Forelimb muscle (tissue), 1 donor: ENCODE measurements around the gene ZBTB16. TPM values are rescaled to one million over a fixed set of nuclear protein-coding genes. Genes with fewer than 3 reads are reported as not detected.
"Not testable (repeated sequence)": the region's sequence is repeated elsewhere in the genome, so short reads cannot be mapped to it uniquely, and the experiment has no call there.

ENCODE experiments used
- DNase-seq: peaks from one replicate; pipeline ENCODE4 v3.0.0-alpha.2; 2013; ENCODE audit warnings: low read depth
- polyA plus RNA-seq: library from polyadenylated mRNA; unstranded; fragments of 120-200 nt; gene quantifications from one replicate; pipeline ENCODE4 v1.2.1, GENCODE V29; 2013; ENCODE audit not compliant: insufficient read length

ZBTB16 gene
- polyA plus RNA-seq, 1 donor: 5.3 TPM

DNA sequence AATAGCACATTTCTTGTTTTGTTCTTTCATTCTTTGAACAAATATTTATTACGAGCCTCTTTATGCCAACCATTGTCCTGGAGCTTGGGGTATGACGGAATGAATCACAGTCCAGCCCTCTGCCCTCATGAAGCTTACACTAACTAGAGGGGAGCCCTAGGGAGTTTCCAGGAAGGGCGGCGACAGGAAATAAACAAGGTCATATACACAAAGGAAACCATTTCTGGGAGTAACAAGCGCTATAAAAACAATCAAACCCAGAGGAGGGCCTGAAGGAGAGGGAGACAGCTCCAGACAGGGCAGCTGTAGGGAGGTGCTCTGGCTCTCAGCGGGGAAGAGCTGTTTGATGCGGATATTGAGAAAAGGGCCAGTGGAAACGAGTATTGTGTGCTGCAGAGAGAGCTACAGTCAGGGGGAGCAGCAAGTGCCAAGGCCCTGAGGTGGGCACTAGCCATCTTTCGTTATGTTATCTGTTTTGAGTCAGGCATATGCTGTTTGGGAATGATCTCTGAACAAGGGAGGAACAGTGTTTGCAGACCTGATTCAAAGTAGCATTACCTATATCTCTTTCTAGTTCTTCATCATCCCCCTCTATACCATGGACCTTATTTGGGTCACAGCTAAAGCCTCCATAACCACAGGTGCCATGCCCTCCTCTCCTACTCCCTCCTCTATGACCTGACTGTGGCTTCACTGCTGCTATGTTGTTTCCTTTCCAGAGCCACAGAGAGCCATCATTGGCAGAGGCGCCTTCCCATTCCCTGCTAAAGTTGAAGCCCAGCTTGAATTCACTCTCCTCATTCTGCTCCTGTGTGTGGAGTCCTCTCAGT, 15.3 kb upstream of the ZBTB16 start:
- no peak for DNase-seq

DNA sequence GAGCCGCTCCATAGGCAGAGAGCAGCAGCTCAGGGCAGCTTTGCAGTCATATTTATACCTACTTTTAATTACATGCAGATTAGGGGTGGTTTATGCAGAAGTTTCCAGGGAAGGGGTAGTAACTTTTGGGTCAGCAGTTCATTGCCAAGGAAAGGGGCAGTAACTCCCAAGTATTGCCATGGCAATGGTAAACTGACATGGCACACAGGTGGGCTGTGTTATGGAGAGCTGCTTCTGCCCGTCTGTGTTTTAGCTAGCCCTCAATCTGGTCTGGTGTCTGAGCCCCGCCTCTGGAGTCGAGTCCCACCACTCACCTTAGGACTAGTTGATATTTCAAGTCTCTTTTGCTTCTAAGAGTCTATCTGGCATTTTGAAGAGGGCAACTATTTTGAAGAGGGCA, 12.2 kb upstream of the ZBTB16 start:
- DNase-seq: no peak

- DNase-seq: no peak
Measured at GRCh38 chr11:114049050-114049449, 10.5 kb upstream of the ZBTB16 start.

- DNase-seq: not testable (repeated sequence)
Measured at GRCh38 chr11:114049766-114050165, 9.7 kb upstream of the ZBTB16 start.

- no peak for DNase-seq
Measured at GRCh38 chr11:114050258-114050927, 9.1 kb upstream of the ZBTB16 start.

DNA sequence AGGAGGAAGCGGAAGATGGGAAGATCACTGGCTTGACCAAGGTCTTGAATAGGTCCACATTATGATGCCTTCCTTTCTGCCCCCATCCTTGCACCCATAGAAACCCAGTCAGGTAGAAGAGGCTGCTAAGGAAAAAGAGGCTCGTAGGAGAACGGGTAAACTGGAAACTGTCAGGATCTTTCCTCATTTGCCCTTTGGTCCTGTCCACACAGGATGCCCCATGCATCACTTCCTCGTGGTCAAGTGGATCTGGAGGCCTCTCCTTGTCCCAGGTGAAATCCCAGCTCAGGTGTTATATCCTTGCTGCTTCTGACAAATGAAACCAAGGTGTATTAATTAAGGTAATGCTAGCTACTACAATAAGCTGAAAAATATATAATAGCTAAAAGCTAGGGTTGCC, 8.0 kb upstream of the ZBTB16 start:
- DNase-seq: no peak

DNA sequence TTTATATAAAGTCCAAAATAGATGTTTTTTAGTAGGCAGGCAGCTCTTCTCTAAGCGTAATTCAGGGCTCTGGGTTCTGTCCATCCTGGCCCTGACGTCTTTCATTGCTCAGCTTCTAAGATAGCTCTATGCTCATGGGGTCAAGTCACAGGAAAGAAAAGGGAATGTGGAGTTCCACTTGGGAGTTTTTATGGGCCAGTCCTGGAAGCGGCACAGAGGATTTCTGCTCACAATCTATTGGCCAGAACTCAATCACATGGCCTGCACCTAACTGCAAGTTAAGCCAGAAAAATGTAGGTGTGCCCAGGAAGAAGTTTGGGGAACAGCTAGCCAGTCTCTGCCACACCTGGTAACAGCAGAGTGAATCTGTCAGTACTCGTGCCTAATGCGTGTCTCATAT, 7.4 kb upstream of the ZBTB16 start:
- no peak for DNase-seq

DNA sequence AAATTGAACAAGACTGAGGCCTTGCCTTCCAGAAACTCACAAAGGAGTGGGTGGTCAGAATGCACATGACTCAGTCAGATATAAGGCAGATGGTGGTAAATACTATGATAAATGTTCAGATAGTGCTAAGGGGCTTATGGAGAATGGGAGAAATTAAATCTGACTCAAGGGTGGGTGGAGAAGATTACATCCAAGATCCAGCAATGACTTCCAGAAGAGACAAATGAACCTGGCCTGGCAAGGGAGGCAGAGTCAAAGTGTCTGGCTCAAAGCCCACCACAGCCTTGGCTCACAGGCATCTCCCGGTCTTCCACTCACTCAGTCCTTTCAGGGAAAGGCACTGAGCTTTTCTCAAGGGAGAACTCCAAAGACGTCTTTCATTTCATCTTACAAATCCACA, 6.1 kb upstream of the ZBTB16 start:
- no peak for DNase-seq

- DNase-seq: no peak
Measured at GRCh38 chr11:114054806-114055205, 4.7 kb upstream of the ZBTB16 start.

DNA sequence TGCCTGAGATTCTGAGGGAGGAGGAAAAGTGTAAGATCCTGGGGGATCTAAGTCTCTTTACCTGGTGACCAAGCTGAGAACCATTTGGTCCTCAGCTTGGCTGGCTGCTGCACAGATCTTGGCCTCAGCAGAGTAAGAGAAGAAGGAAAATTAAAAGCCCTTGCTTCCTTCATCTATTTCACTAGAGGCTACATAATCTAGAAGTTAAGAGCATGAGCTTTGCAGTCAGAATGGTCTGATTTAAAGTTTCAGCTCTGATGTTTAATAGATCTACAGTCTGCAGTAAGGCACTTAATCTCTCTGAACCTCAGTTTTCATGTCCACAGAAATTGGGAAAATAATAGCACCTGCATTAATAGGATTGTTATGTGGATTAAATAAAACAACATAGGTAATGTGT, 3.1 kb upstream of the ZBTB16 start:
- no peak for DNase-seq

DNA sequence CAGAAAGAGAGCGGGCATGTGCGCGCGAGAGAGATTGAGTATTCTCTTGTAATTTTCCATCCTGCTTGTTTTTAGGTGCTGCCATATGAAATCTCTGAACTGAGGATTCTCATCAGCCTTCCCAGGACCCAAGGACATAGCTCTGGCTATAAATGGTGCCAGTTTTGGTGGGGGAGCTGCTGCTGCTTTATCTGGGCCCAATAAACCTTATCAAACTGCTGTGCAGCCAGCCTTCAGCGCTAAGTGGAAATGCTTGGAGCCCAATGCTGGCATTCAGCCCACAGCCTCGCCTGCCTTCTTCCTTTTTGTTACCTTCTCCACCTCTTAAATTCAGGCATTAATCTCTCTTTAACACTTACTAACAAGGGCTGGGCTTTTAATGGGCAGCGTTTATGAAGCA, 2.4 kb upstream of the ZBTB16 start:
- DNase-seq: no peak

DNA sequence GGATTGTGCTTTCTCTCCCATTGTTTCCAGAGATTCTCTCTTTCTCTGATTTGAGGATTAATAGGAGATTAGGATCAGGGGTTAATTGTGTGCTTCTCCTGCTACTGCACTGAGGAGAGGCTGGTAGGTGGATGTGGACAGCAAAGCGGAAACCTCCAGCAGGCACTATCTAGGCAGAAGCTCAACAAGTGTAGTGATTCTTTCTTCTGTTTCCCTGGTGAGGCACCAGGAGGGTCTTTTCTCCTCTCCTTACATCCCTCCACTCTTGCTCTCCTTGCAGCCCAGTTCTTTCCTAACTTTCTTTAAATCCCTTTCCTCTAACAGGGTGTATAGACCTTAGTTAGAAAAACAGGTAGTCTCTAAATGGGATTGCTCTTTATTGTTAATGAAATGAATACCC, 1.9 kb upstream of the ZBTB16 start:
- DNase-seq: no peak

GRCh38 chr11:114058026-114058706, 1.3 kb upstream of the ZBTB16 start:
- no peak for DNase-seq

DNA sequence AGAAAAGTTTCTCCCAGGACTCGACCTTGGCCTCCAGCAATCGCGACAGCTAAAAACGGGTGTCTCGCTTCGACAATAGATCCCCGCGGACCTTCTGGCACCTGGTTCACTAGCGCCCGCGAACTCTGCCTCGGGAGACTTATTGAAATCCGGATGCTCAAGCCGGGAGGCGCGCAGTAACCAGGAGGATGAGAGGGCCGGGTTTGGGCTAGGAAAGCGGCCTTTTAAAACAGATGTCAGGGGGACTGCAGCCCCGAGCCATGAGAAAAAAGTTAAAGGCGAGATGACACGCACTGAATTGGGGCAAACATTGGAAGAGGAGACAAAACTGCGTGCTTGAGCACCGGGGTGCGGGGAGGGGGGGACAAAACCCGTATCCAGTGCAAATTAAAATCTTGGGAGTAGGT, 637 bp upstream of the ZBTB16 start:
- DNase-seq: no peak

DNA sequence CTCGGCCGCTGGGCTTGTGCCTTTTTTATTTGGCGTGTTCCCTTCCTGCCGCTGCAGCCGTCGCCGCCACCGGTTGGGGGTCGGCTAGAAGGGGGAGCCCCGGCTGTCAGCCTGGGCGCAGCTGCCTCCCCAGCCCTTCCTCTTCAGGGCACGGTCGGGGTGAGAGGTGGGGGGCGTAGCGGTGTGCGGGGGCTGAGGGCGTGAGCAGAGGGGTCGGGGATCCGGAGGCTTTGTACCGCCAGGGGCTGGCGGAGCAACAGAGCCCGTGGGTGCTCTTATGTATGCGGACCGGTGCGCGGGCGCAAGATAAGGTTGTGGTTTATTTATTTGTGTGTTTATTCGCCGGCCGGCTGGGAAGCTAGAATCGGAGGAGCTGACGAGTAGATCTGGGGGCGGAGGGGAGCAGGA, 477 bp downstream of the ZBTB16 start:
- DNase-seq: no peak

- DNase-seq: no peak
Measured at GRCh38 chr11:114060392-114061047, 1.0 kb downstream of the ZBTB16 start.

GRCh38 chr11:114061048-114061680, 1.7 kb downstream of the ZBTB16 start:
- no peak for DNase-seq

DNA sequence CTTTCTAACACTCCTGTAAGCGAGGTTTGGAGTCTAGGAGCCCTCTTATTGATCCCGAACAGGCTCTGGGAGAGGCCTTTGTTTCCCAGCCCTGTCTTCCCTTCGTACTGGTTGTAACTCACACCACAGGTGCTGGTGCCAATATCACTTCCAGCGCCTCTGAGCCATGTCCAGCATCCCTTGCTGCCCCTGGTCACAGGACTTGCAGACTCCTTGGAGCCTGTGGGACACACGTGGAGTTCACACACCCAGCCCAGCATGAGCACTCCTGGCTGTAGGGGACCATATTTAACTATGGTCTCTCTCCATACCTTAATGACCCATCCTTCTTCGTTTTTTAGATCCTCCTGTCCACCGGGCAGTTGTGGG, 2.2 kb downstream of the ZBTB16 start:
- no peak for DNase-seq

GRCh38 chr11:114062272-114062671, 2.8 kb downstream of the ZBTB16 start:
- DNase-seq: no peak

GRCh38 chr11:114063149-114063828, 3.8 kb downstream of the ZBTB16 start:
- no peak for DNase-seq

GRCh38 chr11:114063829-114064201, 4.3 kb downstream of the ZBTB16 start:
- no peak for DNase-seq
